IPS DF 4.7 (cell line): ENCODE measurements around the gene CLEC4C.
"Not testable (repeated sequence)": the region's sequence is repeated elsewhere in the genome, so short reads cannot be mapped to it uniquely, and the experiment has no call there.

Source experiments
- DNase-seq: peaks from one replicate; pipeline ENCODE4 v3.0.0-alpha.2; 2013; ENCODE audit warnings: low spot score; ENCODE audit errors: extremely low read depth

The CLEC4C gene

GRCh38 chr12:7747246-7747645, at the start of gene CLEC4C:
Gene CLEC4C (minus strand): TSS chr12:7747375. CDS start chr12:7747348, 27 bp downstream.
- DNase-seq: no peak

- no peak for DNase-seq
Observed at GRCh38 chr12:7793211-7793610, 46.0 kb upstream of the CLEC4C start.

- DNase-seq: not testable (repeated sequence)
Observed at GRCh38 chr12:7788884-7789528, 41.8 kb upstream of the CLEC4C start, which contains the start of gene NANOG. Gene NANOG (plus strand): TSS chr12:7789402. CDS start chr12:7789615, 213 bp downstream.

GRCh38 chr12:7788294-7788660, 41.1 kb upstream of the CLEC4C start:
- no peak for DNase-seq

GRCh38 chr12:7787574-7788293, 40.6 kb upstream of the CLEC4C start:
- no peak for DNase-seq

GRCh38 chr12:7784701-7785100, 37.5 kb upstream of the CLEC4C start:
- no peak for DNase-seq

- DNase-seq: not testable (repeated sequence)
Observed at GRCh38 chr12:7783433-7783832, 36.3 kb upstream of the CLEC4C start.

- DNase-seq: no peak
Observed at GRCh38 chr12:7782055-7782454, 34.9 kb upstream of the CLEC4C start.

GRCh38 chr12:7781274-7781673, 34.1 kb upstream of the CLEC4C start:
- no peak for DNase-seq

GRCh38 chr12:7769999-7770398, 22.8 kb upstream of the CLEC4C start:
- no peak for DNase-seq

GRCh38 chr12:7758766-7759140, 11.6 kb upstream of the CLEC4C start:
- no peak for DNase-seq

- no peak for DNase-seq
Observed at GRCh38 chr12:7756993-7757392, 9.8 kb upstream of the CLEC4C start.

GRCh38 chr12:7755668-7756067, 8.5 kb upstream of the CLEC4C start:
- DNase-seq: not testable (repeated sequence)

- DNase-seq: not testable (repeated sequence)
Observed at GRCh38 chr12:7751941-7752922, 5.1 kb upstream of the CLEC4C start.

- no peak for DNase-seq
Observed at GRCh38 chr12:7751394-7751793, 4.2 kb upstream of the CLEC4C start.

GRCh38 chr12:7750350-7750749, 3.2 kb upstream of the CLEC4C start:
- no peak for DNase-seq

- no peak for DNase-seq
Observed at GRCh38 chr12:7749442-7749841, 2.3 kb upstream of the CLEC4C start.

GRCh38 chr12:7748852-7749251, 1.7 kb upstream of the CLEC4C start:
- no peak for DNase-seq

- no peak for DNase-seq
Observed at GRCh38 chr12:7732993-7733392, 14.2 kb downstream of the CLEC4C start.

- no peak for DNase-seq
Observed at GRCh38 chr12:7731486-7731885, 15.7 kb downstream of the CLEC4C start.

- not testable (repeated sequence) for DNase-seq
Observed at GRCh38 chr12:7730984-7731383, 16.2 kb downstream of the CLEC4C start.

- no peak for DNase-seq
Observed at GRCh38 chr12:7729746-7730145, 17.4 kb downstream of the CLEC4C start.
